Loucy (cell line): Measurements from ENCODE around the gene TASP1.

Experiments
- EZH2phosphoT487 ChIP-seq: fragments of 200-600 bp; IDR thresholded peaks from 2 replicates; pipeline ENCODE4 v1.6.1; 2018; ENCODE audit warnings: antibody characterized with exemption, mild to moderate bottlenecking, moderate library complexity, borderline replicate concordance
- TF ChIP-seq, protein P1 (sequence below): fragments of 200-600 bp; sonication (generic); conservative IDR thresholded peaks from 2 replicates; pipeline ENCODE4 v1.5.1; 2014; ENCODE audit warnings: mild to moderate bottlenecking, antibody characterized with exemption, low read length

DNA sequence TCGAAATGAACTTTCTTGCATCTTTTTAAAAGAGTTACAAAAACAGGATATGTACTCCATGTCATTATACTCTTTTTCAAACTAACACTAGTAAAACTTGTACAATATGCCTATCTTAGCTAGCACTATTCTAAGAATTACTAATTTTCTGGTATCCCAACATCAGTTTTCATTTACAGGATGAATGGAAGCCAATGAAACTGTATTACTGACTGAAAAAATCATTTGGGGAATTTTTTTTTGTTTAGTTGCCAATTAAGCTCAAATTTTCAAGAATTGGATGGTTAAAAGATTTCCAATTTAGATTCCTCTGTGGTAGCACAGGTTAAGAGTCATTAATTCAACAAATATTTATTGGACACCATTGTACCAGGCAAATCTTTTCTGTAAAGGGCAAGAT lies 30.7 kb downstream of the TASP1 start:
- TF ChIP-seq, protein P1, sequence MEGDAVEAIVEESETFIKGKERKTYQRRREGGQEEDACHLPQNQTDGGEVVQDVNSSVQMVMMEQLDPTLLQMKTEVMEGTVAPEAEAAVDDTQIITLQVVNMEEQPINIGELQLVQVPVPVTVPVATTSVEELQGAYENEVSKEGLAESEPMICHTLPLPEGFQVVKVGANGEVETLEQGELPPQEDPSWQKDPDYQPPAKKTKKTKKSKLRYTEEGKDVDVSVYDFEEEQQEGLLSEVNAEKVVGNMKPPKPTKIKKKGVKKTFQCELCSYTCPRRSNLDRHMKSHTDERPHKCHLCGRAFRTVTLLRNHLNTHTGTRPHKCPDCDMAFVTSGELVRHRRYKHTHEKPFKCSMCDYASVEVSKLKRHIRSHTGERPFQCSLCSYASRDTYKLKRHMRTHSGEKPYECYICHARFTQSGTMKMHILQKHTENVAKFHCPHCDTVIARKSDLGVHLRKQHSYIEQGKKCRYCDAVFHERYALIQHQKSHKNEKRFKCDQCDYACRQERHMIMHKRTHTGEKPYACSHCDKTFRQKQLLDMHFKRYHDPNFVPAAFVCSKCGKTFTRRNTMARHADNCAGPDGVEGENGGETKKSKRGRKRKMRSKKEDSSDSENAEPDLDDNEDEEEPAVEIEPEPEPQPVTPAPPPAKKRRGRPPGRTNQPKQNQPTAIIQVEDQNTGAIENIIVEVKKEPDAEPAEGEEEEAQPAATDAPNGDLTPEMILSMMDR = no peak
- TF ChIP-seq EZH2phosphoT487 = no peak
